ENCODE results near the gene MLANA.
A peak's percentile ranks its signal among the peaks of the same experiment; 100 is the strongest.
"Not testable (repeated sequence)": the region's sequence is repeated elsewhere in the genome, so short reads cannot be mapped to it uniquely, and the experiment has no call there.

MLANA gene

DNA sequence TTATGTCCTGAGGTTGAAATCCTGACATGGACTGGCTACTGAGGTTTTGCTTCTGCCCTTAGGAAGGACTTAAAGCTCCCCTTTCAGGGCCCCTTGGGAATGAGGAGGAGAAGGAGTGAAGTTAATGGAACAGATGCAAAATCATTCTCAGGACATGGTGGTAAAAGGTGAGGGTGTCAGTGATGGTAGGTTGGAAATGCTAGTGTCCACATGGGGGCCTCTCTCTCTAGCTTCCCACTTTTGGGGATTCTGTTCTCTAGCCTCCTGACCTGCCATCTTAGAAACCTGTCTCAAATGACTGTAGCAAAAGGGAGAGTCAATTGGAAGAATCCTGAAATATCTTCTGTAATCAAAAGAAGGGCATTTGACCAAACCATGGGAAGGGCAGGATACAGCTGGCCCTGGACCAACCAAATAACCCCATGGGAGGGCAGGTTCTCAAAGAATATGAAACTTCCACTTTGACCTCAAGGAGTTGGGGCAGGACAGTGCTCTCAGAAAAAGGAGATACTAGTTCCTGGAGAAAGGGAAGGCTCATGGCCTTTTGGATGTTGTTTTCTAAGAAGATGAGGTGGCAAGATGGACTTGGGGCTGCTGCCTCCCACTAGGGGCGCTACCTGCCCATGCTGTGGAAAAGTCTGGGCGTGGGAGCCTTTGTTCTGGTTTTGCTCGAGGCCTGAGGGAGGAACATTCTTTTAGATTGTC, 21.2 kb upstream of the MLANA start:
- no peak for DNase-seq (ENCODE audit: low read depth, low spot score)

DNA sequence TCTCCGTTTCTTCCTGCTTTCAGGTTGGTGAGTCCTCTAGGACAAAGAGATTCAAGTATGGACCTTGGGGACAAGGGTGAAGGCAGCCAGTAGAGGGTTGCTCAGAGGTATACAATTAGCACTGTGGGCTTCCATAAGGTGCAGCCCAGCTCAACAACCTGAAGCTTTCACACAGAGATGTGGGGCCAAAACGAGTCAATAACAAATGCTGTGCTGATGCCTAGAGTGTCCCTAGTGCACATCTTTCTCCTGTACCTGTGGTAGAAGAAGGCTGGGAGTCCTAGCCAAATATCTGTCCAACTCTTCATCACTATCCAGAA, 20.7 kb upstream of the MLANA start:
- no peak for DNase-seq (ENCODE audit: low read depth, low spot score)

DNA sequence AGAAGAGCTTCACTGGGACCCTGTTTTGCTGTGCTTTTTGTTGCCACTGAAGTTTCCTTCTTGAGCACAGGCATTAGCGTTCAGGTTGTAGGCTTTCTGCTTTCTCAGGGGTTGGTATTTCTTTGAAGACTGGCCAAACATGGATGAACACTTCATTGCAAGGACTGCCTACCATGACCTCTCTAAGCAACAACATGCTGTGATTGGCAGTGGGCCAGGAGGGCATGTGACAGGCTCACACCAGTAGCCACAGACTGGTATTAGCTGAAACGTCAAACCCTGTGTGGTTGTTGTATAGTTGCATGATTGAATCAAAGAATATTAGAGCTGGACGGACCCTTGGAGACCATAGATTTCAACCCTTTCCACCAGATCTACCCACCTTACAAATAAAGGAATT, 20.0 kb upstream of the MLANA start:
- no peak for DNase-seq (ENCODE audit: low read depth, low spot score)

DNA sequence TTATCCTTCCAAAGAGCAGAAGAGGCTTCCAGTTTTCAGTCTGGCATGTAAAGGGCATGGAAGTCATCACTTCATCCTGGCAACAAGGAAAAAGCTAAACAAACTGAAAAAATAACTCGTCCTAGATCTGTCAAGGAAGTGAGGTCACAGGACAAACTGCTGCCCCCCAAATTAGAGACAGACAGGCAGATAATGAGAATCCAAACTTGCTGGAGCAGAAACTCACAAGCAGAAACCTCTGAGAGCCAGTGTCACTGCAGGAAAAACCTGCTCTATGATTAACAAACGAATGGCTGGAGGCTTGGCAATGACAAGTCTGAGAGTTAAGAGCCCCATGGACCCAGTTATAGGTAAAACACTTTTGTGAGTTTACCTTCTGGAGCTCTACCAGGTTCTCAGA, 18.9 kb upstream of the MLANA start:
- DNase-seq (ENCODE audit: low read depth, low spot score): no peak

DNA sequence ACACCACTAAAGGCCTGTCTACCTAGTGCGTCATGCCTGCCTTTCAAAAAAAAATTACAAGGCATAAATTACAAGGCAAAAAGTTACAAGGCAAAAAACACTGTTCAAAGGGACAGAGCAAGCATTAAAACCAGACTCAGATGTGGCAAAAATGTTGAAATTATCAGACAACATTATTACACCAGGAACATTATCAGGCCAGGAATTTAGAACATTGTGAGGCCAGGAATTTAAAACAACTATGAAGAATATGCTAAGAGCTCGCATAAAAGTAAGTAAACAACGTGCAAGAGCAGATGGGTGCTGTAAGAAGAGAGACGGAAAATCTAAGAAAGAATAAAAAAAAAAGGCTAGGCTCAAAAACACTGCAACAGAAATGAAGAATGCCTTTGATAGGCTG, 18.2 kb upstream of the MLANA start:
- no peak for DNase-seq (ENCODE audit: low read depth, low spot score)

DNA sequence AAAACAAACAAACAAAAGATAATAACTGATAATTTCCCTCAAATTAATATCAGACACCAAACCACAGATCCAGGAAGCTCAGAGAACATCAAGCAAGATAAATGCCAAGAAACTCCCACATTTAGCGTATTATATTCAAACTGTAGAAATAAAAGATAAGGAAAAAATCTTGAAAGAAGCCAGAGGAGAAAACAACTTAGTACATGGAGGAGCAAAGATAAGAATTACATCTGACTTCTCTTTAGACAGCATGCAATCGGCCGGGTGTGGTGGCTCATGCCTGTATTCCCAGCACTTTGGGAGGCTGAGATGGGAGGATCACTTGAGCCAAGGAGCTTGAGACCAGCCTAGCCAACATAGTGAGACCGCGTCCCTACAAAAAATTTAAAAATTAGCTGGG, 17.2 kb upstream of the MLANA start:
- no peak for DNase-seq (ENCODE audit: low read depth, low spot score)

DNA sequence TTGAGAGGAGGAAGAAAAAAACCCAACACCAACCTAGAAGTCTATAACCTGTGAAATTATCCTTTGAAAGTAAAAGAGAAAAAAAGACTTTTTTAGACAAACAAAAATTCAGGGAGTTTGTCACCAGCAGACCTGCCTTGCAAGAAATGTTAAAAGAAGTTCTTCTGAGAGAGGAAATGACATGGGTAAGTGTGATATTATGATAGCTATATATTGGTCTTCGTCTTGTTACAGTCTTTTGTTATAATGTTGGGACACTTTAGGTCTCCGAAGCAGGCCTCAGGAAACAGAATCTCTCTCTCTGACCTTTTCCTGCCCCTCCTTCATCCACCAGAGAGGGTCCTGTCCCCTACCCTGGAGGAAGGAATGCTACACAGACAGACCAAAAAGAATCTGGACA, 16.6 kb upstream of the MLANA start:
- DNase-seq (ENCODE audit: low read depth, low spot score): no peak

DNA sequence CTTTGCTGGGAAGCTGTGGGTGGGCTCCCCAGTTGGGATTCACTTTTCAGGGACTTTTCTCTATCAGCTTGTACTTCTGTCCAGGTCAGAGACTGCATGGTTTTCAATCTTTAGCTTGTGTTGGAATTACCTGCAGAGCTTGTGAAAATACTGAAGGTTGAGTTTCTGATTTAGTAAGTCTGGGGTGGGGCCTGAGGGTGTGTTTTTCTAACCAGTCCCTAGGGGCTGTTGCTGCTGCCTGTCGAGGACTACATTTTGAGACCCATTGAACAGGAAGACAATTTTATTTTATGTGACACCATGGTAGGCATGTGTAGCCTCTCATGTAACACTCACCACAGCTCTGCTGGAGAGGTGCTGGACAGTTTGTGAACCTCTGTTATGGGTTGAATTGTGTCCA, 14.7 kb upstream of the MLANA start:
- no peak for DNase-seq (ENCODE audit: low read depth, low spot score)

DNA sequence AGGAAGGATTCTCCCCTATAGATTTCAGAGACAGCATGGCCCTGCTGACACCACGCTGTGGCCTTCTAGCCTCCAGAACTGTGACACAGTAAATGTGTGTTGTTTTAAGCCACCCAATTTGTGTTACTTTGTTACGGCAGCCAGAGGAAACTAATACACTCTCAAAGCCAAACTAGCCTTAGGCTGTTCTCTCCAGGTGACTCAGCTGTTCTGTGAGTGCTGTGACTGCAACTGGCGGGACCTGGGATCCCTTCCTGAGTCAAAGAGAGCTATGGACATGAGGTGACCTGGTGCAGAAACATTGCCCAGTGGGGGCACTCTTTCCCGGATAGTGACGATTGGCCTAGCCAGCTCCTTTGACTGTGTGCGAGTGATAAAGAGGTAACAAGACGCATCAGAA, 14.0 kb upstream of the MLANA start:
- no peak for DNase-seq (ENCODE audit: low read depth, low spot score)

DNA sequence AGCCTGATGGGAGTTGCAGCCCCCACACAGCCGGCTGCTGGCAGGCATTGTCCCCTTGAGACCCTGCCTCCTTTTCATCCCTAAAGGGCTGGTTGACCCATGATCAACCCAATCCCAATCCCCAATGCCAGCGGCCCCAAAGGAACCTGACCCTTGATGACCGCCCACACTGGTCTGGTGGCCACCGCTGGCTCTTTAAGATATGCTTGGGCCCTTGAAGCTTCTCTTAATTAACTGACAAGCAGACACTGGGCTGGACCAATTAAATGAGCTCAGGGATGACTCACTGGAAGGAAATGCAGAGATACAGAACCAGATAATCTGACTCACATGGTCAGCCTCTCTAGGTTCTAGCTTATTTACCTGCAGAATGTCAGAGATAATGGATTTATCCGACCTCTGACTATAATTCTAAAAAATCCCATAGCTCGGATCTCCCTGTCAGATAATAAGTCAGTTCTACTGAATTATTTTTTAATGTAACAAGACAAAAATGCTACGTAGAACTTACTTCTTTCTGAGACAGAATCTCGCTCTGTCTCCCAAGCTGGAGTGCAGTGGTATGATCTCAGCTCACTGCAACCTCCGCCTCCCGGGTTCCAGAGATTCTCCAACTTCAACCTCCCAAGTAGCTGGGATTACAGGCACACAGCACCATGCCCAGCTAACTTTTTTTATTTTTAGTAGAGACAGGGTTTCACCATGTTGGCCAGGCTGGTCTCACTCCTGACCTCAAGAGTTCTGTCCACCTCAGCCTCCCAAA, 11.1 kb upstream of the MLANA start:
- DNase-seq (ENCODE audit: low read depth, low spot score): no peak

DNA sequence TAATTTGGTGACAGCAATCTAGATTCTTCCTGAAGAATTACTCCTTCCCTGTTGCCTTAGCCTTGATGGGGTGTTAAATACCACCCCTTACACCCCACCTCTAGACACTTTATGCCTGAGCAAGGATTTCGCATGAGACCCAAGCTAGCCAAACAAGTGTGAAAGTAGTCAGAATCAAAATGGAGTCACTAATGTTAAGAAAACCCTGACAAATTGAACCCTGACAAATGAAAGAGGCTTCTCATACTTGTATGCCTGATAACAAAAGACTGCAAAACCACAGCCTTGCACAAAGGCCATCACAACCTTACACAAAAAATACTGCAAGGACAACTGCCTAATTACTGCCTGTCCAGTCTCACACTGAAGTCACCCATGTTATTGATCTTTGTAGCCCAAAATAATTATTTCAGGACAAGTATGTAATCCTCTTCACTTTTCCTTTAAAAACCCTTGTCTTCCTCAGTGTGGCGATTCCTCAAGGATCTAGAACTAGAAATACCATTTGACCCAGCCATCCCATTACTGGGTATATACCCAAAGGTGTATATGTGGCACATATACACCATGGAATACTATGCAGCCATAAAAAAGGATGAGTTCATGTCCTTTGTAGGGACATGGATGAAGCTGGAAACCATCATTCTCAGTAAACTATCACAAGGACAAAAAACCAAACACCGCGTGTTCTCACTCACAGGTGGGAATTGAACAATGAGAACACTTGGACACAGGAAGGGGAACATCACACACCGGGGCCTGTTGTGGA, 8.3 kb upstream of the MLANA start:
- DNase-seq (ENCODE audit: low read depth, low spot score): not testable (repeated sequence)

DNA sequence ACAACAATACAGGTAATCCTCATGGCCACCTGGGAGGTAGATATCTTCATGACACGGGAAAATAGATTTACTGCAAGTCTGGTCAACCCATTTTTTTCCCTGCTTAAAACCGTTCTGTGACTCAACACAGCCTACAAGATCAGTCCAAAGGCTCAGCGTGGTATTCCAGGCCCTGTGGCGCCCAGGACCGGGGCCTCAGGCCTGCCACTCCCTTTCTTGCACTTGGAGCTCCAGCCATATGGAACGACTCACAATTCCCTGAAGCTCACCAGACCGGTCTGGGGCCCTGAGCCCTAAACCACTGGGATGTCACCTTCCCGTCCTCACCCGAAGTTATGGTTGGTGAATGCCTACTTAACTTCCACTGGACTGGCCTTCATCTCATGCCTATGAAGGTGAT, 6.5 kb upstream of the MLANA start:
- no peak for DNase-seq (ENCODE audit: low read depth, low spot score)

DNA sequence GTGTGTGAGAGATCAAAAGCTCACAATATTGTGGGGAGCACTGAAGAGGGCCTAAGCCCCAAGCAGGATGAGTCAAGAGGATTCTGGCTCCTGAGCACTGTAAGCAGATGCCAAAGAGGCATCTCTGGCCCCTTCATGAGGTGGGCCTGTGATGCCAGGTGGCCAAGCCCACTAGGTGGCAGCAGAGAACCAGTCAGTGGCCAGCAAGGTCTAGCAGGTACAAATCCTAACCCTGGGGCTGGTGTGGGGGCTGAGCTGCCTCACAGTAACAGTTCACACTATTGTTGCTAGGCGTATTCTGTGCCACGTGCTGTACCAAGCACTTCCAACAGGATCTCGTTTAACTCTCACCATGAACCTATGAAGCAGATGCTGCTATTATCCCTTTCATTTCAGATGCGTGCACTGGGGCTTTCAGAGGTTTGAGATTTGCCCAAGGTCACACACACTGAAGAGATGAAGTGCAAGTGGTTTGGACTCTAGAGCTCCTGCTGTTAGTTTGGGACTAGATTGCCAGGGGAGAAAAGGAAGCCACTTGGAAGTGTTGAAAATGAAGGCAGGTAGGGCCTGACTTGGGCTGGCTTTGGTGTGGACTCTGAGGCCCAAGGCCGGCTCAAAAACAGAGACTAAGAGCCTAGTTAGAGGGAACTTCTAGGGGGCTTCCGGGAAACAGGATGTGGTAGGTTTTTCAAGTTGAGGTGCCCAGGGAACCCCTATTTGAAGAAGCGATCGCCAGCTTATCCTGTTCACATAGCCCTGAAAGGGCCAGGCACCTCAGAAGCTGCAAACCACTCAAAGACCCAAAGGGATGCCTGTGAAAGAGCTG, 4.4 kb upstream of the MLANA start:
- DNase-seq (ENCODE audit: low read depth, low spot score): peak; percentile 66

DNA sequence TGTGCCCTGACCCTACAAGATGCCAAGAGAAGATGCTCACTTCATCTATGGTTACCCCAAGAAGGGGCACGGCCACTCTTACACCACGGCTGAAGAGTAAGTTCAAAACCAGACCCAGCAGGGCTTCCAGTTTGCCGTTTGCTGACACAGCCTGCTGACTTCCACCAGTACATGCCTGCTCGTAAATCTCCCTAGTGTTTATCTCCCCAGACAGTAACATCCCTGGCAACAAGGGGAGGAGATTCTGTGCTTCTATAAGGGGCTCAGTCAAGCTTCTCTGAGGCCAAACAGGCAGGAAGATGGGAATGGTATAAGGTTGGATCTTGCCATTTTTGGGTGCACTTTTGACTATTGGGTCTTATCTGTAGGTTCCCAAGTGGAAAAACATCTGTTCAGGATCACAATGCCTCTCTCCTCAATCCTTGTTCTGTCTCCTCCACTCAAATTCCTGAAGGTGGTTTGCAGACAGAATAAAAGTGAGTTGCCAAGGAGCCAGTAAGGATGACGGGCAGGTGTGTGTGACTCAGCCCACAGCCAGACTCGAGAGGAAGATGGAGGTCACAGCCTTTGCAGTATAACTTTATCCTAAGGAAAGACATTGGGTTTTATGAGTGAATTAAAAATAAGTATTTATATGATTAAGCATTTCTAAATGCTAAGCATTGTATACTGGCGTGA, 1.9 kb downstream of the MLANA start:
- no peak for DNase-seq (ENCODE audit: low read depth, low spot score)

DNA sequence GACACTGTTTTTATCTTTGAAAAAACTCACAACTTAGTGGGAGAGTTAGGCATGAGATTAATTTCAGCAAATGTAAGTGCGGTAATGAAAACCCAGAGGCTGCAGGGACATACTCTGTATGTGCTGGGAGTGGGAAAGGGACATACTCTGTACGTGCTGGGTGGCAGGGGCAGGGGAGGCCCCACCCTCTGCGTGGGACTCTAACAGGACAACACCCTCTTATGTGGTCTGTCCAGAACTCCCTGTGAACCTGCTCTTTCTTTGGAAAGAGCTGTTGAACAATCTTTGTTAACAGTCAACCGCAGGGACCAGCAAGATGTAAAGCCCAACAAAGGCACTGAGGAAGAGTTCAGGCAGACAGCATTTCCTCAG, 2.4 kb downstream of the MLANA start:
- no peak for DNase-seq (ENCODE audit: low read depth, low spot score)

DNA sequence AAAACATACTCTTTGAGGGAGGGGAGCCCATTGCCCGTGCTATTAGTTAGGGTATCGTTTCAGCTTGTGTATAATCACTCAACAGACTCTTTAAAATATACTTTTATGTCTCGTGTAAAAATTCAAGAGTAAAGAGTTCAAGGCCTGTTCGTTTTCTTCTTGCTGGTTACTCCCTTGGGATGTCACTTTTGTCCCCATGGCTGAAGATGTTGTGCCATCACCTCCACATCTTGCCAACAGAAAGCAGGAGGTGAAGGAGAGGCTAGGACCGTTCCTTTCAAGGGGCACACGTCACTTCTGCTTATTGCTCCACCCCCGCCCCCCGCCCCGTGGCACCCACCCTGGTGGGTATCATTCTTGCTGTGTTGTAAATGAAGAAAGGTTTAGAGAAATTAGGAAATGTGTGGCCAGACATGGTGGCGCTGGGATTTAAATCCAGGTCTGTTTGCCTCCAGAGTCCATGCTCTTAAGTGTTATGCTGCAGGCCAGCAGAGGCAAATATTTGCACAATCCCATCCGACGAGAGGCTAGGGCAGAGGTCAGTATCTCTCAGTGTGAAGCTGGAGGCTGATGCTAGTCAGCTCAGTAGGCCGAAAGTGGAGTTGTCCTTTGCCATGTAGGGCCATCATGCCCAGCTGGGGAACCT, 3.0 kb downstream of the MLANA start:
- no peak for DNase-seq (ENCODE audit: low read depth, low spot score)

DNA sequence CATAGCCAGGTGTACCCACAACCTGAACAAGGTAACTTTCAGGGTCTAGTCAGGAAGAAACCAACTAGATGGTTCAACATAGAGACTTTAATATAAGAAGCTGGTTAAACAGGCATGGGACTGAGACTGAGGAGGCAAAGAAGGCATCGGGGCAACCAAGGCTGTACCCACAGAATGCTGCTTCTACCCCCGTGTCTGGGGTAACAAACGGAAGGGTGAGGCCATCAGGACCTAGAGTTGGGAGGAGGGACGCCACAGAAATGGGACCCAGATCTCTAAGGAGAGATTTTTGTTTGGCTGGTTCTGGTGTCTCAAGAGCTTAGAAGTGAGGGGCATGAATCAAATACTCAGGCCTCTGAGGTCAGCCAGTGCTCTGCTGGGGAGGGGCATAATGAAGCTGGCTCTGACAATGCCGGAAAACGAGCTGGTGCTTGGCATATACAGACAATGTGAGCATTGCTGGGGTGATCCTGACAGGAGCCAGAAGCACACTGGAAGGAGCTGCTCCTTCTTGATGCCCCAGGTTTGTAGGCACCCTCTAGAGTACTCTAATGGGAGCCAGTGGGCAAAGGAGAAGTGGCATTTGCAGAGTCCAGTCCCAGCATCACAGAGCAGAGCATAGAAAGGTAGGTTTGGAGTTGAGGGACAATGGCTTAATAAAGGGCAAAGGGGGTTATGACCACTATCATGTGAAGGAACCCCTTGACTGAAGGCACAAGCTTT, 3.7 kb downstream of the MLANA start:
- DNase-seq (ENCODE audit: low read depth, low spot score): no peak

DNA sequence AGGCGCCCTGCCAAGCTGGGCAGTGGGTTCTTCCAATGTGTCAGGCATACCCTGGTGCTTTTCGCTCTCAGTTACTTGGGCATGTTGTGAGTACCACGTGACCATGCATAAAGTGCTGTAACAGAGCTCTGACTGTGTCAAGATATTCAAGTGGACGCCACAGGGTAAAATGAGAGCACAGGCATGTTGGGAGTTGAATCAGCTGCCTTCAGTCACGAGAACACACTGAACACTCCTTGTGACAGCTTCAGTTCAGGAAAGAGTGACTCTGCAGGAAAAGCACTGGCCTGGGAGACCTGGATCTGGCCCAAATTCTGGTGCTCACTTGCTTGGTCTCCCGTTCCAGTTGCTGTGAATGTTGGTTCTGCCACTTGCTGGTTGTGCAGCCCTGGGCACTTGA, 5.1 kb downstream of the MLANA start:
- no peak for DNase-seq (ENCODE audit: low read depth, low spot score)

DNA sequence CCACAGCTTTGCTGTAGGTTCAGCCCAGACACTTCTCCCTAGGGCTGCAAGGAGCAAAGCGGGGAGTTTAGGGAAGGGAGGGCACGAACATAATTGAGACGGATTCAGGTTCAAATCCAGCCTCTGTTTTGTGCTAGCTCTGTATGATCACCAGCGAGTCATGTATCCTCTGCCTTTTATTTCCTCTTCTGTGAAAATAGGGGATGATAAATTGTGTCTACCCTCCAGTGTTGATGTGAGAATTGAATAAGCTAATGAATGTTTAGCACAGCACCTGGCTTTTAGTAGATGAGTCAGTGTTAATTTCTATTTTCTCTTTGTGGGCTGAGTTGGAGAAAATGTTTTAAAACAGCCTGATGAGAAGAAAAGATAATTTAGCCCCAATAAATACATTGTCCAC, 6.2 kb downstream of the MLANA start:
- DNase-seq (ENCODE audit: low read depth, low spot score): no peak

DNA sequence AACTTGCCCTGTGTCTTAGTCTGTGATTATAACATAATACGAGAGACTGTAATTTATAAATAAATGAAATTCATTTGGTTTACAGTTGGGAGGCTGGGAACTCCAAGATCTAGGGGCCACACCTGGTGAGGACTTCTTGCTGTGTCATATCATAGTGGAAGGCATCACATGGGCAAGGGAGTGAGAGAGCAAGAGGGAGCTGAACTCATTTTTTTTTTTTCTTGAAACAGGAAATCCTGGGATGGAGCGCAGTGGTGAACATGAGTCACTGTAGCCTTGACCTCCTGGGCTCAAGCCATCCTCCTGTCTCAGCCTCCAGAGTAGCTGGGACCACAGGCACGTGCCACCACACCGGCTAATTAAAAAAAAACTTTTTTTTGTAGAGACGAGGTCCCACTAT, 7.2 kb downstream of the MLANA start:
- no peak for DNase-seq (ENCODE audit: low read depth, low spot score)
